Lower leg skin (tissue), 3 donors: ENCODE measurements around the gene SLC25A13.

Source experiments
- POLR2A ChIP-seq, 2 donors: fragments of 450-650 bp; IDR thresholded peaks; one replicate each; pipeline ENCODE4 v1.6.1; 2016 to 2017; ENCODE audit warnings: antibody characterized with exemption in 2 of 2, mild to moderate bottlenecking in 1 of 2, moderate library complexity in 1 of 2
- TF ChIP-seq, protein P1 (sequence below), 3 donors: fragments of 450-650 bp; IDR thresholded peaks; one replicate each; pipeline ENCODE4 v1.5.1; 2016; ENCODE audit warnings: antibody characterized with exemption in 3 of 3, mild to moderate bottlenecking in 3 of 3, moderate library complexity in 2 of 3

DNA sequence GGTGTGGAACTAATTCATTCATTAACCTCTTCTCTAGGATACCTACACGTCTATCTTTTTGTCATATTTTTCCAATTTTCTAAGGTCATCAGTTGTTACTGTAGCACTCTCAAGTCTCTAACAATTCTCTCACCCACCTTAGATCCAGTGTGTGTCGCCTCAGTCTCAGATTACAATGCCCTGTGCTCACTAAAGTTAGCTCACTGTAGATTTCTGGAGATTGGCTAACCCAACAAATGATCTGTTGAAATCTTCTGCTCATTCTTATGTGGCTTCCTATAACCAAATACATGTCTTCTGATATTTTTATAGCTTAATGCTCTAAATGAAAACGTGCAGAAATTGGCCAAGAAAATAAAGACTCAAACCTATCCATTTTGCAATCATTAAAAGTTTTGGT, 142.6 kb downstream of the SLC25A13 start:
- TF ChIP-seq, protein P1, sequence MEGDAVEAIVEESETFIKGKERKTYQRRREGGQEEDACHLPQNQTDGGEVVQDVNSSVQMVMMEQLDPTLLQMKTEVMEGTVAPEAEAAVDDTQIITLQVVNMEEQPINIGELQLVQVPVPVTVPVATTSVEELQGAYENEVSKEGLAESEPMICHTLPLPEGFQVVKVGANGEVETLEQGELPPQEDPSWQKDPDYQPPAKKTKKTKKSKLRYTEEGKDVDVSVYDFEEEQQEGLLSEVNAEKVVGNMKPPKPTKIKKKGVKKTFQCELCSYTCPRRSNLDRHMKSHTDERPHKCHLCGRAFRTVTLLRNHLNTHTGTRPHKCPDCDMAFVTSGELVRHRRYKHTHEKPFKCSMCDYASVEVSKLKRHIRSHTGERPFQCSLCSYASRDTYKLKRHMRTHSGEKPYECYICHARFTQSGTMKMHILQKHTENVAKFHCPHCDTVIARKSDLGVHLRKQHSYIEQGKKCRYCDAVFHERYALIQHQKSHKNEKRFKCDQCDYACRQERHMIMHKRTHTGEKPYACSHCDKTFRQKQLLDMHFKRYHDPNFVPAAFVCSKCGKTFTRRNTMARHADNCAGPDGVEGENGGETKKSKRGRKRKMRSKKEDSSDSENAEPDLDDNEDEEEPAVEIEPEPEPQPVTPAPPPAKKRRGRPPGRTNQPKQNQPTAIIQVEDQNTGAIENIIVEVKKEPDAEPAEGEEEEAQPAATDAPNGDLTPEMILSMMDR (IDR thresholded peaks at IDR 0.05) = no peak
- TF ChIP-seq POLR2A (IDR thresholded peaks at IDR 0.05) = no peak
